ENCODE data around the gene KCNE2. TPM values are rescaled to one million over a fixed set of nuclear protein-coding genes. Genes with fewer than 3 reads are reported as not detected.

The KCNE2 gene
- 0.39 and 0.61 TPM in 2 replicates for total RNA-seq
- long read RNA-seq: 0 reads

- H3K27me3 Mint-ChIP-seq (ENCODE audit: low read depth): peaks cover 3% of the 10 kb centered on the region
- H3K4me1 Mint-ChIP-seq: peaks cover 14% of the 10 kb centered on the region
- peaks cover 3% of the 10 kb centered on the region for H3K36me3 Mint-ChIP-seq (ENCODE audit: low read depth)
- H3K4me3 Mint-ChIP-seq: no peak within 1 kb of the TSS
- DNase-seq (ENCODE audit: low read depth, low spot score): no peak
- H3K27ac Mint-ChIP-seq (ENCODE audit: unreplicated experiment): peak within 1 kb of the TSS; percentile 71
- peaks cover 3% of the 10 kb centered on the region for H3K9me3 Mint-ChIP-seq
- no peak for TF ChIP-seq CTCF (conservative IDR thresholded peaks at IDR 0.05)
Measured at GRCh38 chr21:34363733-34364132, at the start of gene KCNE2. Gene KCNE2 (plus strand): TSS chr21:34364006. CDS start chr21:34370479, 6,473 bp downstream.

- peaks cover 8% of the 10 kb centered on the region for H3K9me3 Mint-ChIP-seq
- DNase-seq (ENCODE audit: low read depth, low spot score): no peak
- no peak overlapping the region for H3K4me3 Mint-ChIP-seq
- no peaks in the 10 kb centered on the region for H3K4me1 Mint-ChIP-seq
- H3K27me3 Mint-ChIP-seq (ENCODE audit: low read depth): no peaks in the 10 kb centered on the region
- H3K27ac Mint-ChIP-seq (ENCODE audit: unreplicated experiment): no peak overlapping the region
- TF ChIP-seq CTCF (conservative IDR thresholded peaks at IDR 0.05): no peak
- peaks cover 5% of the 10 kb centered on the region for H3K36me3 Mint-ChIP-seq (ENCODE audit: low read depth)
Measured at GRCh38 chr21:34319585-34319984, 44.2 kb upstream of the KCNE2 start.

- Mint-ChIP-seq H3K4me1 (no peaks in the 10 kb centered on the region), H3K27ac (ENCODE audit: unreplicated experiment) (no peak overlapping the region), H3K9me3 (peaks cover 8% of the 10 kb centered on the region), H3K36me3 (ENCODE audit: low read depth) (peaks cover 5% of the 10 kb centered on the region), H3K4me3 (no peak overlapping the region), H3K27me3 (ENCODE audit: low read depth) (no peaks in the 10 kb centered on the region)
- TF ChIP-seq CTCF (conservative IDR thresholded peaks at IDR 0.05): no peak
- DNase-seq (ENCODE audit: low read depth, low spot score): no peak
Measured at GRCh38 chr21:34320011-34320410, 43.8 kb upstream of the KCNE2 start.

GRCh38 chr21:34330055-34330454 is 33.8 kb upstream of the KCNE2 start:
- Mint-ChIP-seq H3K4me1 (peaks cover 12% of the 10 kb centered on the region), H3K36me3 (ENCODE audit: low read depth) (peaks cover 6% of the 10 kb centered on the region), H3K27ac (ENCODE audit: unreplicated experiment) (no peak overlapping the region), H3K27me3 (ENCODE audit: low read depth) (no peaks in the 10 kb centered on the region), H3K4me3 (no peak overlapping the region), H3K9me3 (peaks cover 9% of the 10 kb centered on the region)
- no peak for TF ChIP-seq CTCF (conservative IDR thresholded peaks at IDR 0.05)
- DNase-seq (ENCODE audit: low read depth, low spot score): no peak

- no peak for DNase-seq (ENCODE audit: low read depth, low spot score)
- Mint-ChIP-seq H3K36me3 (ENCODE audit: low read depth) (peaks cover 2% of the 10 kb centered on the region), H3K4me1 (peaks cover 15% of the 10 kb centered on the region), H3K27ac (ENCODE audit: unreplicated experiment) (no peak overlapping the region), H3K27me3 (ENCODE audit: low read depth) (no peaks in the 10 kb centered on the region), H3K4me3 (no peak overlapping the region), H3K9me3 (peaks cover 7% of the 10 kb centered on the region)
- no peak for TF ChIP-seq CTCF (conservative IDR thresholded peaks at IDR 0.05)
Measured at GRCh38 chr21:34331726-34332125, 32.1 kb upstream of the KCNE2 start.

- Mint-ChIP-seq H3K4me1 (peaks cover 15% of the 10 kb centered on the region), H3K36me3 (ENCODE audit: low read depth) (peaks cover 2% of the 10 kb centered on the region), H3K4me3 (no peak overlapping the region), H3K9me3 (peaks cover 7% of the 10 kb centered on the region), H3K27me3 (ENCODE audit: low read depth) (no peaks in the 10 kb centered on the region), H3K27ac (ENCODE audit: unreplicated experiment) (no peak overlapping the region)
- no peak for TF ChIP-seq CTCF (conservative IDR thresholded peaks at IDR 0.05)
- no peak for DNase-seq (ENCODE audit: low read depth, low spot score)
Measured at GRCh38 chr21:34332347-34332746, 31.5 kb upstream of the KCNE2 start.

All from neural crest cell (in vitro differentiated cells).